GM19455 (cell line): Measurements from ENCODE around the gene SUSD2.
"Not testable (repeated sequence)": the region's sequence is repeated elsewhere in the genome, so short reads cannot be mapped to it uniquely, and the experiment has no call there.

ENCODE experiments used
- ATAC-seq: cut with Tn5 transposase; IDR thresholded peaks from one replicate; pipeline ENCODE4 v1.9.1; 2021; ENCODE audit not compliant: unreplicated experiment

The SUSD2 gene

GRCh38 chr22:24176040-24176439 lies 5.2 kb upstream of the SUSD2 start:
- ATAC-seq = no peak

- no peak for ATAC-seq
Measured at GRCh38 chr22:24176630-24177029, 4.7 kb upstream of the SUSD2 start.

DNA sequence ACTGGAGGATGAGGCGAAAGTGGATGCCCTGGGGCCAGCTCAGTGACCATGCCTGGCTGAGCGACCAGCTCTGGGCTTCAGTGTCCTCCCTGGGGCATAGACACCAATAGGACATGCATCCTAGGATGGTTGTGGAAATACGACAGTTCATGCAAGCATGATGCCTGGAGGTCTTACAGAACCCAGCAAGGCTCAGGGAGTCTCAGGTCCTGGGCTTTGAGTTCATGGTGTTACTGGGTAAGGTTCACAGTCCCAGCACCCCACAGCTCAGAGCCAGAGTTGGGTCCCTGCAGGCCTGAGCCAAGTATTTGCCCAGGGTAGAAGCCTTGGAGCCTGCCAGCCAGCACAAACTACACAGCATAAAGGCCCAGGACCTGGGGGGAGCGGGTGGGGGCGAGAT lies 4.2 kb upstream of the SUSD2 start:
- no peak for ATAC-seq

- ATAC-seq = no peak
Measured at GRCh38 chr22:24177456-24177855, 3.8 kb upstream of the SUSD2 start.

DNA sequence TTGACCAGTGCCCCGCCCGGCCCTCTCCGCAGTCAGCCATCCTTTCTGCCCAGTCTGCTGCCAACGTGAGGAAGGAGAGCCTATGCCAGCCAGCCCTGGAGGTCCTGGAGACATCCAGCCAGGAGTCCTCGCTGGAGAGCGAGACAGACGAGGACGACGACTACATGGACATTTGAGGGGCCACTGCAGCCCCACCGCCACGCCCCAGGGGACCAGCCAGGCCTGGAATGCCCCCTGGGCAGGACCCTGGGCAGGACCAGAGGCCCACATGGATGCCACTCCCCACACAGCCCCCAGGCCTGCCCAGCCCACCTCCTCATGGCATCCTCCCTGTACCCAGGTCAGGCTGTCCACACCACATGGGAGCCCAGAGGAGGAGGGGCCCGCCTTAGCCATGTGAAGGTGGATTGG lies 3.3 kb upstream of the SUSD2 start:
- no peak for ATAC-seq

- no peak for ATAC-seq
Measured at GRCh38 chr22:24178502-24179440, 2.5 kb upstream of the SUSD2 start.

DNA sequence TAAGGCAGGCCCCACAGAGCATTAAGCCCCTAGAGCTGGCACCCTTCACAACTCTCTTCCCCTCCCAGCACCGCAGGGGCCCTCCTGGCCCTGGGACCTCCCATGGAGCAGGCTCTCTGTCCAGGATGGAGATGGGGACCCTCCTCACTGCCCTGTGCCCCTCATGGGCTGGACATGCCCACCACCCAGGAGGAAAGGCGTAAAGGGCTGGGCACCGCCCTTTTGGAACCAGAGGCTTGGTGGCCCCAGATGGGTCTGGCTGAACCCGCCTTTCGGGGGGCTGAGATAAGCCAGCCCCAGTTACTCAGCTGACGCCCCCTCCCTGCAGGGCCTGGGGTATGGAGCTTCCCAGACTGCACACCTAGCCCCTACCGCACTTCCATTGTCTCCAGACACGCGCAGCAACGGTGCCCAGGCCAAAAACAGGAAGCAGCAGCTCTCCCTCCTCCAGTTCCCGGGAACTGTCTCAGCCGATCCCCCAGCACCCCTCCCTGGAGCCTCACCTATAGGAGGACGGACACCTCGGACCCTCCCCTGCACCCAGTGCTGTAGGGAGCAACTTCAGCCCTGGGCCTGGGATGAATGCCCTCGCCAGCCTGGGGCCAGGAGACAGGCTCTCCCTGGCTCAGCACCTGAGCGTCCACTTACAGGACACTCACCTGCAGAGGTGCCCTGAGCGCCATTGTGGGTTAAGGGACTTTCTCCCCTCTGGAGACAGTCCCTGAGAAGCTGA lies 1.6 kb upstream of the SUSD2 start:
- no peak for ATAC-seq

DNA sequence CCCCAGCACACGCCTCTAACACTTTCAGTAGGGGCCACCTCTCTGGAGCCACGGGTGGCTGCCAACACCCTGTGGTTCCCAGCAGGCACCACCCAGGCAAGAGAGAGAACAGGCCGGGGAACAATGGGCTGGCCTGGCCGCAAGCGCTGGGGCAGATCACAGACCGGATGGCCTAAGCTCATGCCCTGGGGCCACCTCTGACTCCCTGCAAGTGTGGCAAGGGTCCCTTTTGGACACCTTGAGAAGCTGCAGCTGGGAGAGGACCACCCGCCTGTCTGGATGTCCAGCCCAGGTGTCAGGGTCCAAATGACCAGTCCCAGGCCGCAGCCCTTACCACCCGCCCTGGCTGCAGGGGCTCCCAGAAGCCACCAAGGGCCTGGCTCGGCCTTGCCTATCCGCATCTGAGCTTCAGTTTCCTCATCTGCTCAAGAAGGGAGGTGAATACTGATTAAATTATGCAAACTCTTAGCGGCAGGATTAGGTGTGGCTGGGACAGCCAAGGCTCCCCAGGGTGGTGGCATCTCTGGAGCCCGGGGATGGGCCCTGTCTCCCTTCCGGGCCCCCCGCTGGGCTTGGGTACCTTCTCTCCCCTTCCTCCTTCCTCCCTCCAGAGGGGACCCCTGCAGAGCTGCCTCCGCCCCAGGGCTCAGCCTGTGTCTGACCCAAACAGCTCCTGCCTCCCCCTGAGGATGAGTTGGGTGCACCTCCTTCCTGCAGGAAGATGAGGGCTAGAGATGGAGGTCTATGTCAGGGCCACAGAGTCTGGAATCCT lies 785 bp upstream of the SUSD2 start:
- ATAC-seq = no peak

DNA sequence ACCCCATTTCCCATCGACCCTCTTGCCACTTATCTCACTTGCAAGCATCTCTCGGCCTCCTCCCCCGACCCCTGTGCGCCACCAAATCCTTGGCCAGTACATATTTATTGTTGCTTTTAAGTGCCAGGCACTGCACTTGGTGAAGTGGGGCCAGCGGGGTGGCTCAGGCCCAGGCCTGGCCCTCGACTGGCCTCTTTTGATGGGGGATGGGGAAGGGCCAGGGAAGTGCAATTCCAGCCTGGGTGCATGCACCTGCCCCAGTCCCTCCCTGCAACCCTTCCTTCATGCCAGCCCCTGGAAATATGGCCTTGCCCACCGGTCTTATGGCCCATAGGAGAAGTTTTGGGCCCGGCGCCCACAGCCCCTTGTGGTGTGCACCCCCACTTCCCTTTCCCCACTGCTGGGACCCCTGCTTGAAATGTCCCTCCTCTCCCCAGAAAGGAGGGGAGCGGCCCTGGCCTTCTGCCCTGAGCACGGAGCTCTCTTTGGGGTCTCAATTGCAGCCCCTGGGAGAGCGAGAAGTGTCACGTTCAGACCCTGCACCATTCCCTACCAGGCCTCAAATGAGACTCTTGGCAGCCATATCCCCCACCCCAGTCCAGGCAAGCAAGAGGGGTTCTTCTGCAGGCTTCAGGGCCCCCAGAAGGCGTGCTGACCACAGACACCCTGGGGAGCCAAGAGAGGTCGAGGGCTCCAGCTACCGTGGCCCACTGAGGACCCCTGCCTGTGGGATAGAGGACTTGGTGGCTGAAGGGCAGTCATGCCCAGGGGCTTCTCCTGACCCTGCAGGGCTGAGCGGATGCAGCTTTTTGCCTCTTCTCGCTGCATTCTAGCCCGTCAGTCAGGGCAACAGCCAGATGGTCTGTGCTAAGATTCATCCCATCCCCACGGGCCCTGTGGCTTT lies 961 bp downstream of the SUSD2 start:
- no peak for ATAC-seq

GRCh38 chr22:24182900-24183246 lies 1.6 kb downstream of the SUSD2 start:
- not testable (repeated sequence) for ATAC-seq

GRCh38 chr22:24183321-24184031 lies 2.2 kb downstream of the SUSD2 start:
- no peak for ATAC-seq

- no peak for ATAC-seq
Measured at GRCh38 chr22:24184057-24184798, 2.9 kb downstream of the SUSD2 start.

DNA sequence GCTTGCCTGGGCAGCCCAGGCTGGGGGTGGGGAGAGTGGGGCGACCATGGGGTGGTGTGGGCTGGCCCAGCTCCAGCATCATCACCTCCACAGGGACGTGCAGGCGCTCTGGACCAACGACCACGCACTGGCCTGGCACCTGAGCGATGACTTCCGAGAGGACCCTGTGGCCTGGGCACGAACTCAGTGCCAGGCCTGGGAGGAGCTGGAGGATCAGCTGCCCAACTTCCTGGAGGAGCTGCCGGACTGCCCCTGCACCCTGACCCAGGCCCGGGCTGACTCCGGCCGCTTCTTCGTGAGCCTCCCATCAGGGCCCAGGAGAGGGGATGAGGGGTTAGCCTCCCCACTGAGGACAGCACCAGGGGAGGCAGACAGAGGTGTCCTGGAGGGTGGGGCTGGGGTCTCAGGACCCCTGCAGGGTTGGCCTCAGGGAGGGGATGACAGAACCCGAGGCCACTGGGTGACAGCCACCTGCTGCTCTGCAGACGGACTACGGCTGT lies 3.8 kb downstream of the SUSD2 start:
- ATAC-seq = no peak

DNA sequence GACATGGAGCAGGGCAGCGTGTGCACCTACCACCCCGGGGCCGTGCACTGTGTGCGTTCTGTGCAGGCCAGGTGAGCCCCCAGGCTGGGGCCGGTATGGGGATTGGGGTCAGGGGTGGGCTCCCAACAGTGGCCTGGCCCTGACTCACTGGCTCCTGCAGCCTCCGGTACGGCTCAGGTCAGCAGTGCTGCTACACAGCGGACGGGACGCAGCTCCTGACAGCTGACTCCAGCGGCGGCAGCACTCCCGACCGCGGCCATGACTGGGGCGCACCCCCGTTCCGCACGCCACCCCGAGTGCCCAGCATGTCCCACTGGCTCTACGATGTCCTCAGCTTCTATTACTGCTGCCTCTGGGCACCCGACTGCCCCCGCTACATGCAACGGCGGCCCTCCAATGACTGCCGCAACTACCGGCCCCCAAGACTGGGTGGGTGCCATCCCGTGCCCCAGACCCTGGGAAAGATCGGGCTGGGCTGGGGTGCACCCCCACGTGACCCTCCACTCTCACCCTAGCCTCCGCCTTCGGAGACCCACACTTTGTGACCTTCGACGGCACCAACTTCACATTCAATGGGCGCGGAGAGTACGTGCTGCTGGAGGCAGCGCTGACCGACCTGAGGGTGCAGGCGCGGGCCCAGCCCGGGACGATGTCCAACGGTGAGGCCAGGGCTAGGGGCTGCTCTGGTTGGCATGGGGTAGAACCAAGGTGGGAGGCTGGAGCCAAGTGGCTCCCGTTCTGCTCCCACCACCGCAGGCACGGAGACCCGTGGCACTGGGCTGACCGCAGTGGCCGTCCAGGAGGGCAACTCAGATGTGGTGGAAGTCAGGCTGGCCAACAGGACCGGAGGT lies 4.4 kb downstream of the SUSD2 start:
- ATAC-seq = no peak

- no peak for ATAC-seq
Measured at GRCh38 chr22:24186352-24186740, 5.1 kb downstream of the SUSD2 start.

- no peak for ATAC-seq
Measured at GRCh38 chr22:24186892-24187670, 5.8 kb downstream of the SUSD2 start.
